ENCODE results near the gene DNM3.

- TF ChIP-seq CTCF (IDR thresholded peaks at IDR 0.05; ENCODE audit: insufficient read depth, low read length, poor library complexity, severe bottlenecking) = no peak
- TF ChIP-seq EZH2phosphoT487 (conservative IDR thresholded peaks at IDR 0.05; ENCODE audit: low read length) = no peak
These were observed 247.0 kb downstream of the DNM3 start for GRCh38 chr1:172088256-172088655.
